SK-N-SH treated with all-trans-retinoic acid at 6 μM for 48 hours (cell line): Measurements from ENCODE around the gene FBXW4.

Experiments
- ARNTL ChIP-seq: fragments of 450-650 bp; formaldehyde crosslinking; IDR thresholded peaks from 2 replicates; pipeline ENCODE4 v1.5.0; 2020; ENCODE audit warnings: low read depth, mild to moderate bottlenecking, moderate library complexity, borderline replicate concordance
- ESRRG ChIP-seq: fragments of 250-450 bp; sonication (Bioruptor Pico); IDR thresholded peaks from 2 replicates; pipeline ENCODE4 v1.6.1; 2021; ENCODE audit warnings: mild to moderate bottlenecking
- GLIS3 ChIP-seq: fragments of 250-450 bp; sonication (Bioruptor Pico); IDR thresholded peaks from 2 replicates; pipeline ENCODE4 v1.5.0; 2020; ENCODE audit warnings: mild to moderate bottlenecking, moderate library complexity
- OSR1 ChIP-seq: fragments of 250-450 bp; sonication (Bioruptor Pico); IDR thresholded peaks from 2 replicates; pipeline ENCODE4 v1.8.0; 2022; ENCODE audit warnings: moderate library complexity, mild to moderate bottlenecking, inconsistent platforms
- PPARA ChIP-seq: fragments of 250-450 bp; sonication (Bioruptor Pico); IDR thresholded peaks from 2 replicates; pipeline ENCODE4 v1.5.0; 2020; ENCODE audit warnings: mild to moderate bottlenecking, borderline replicate concordance
- RARB ChIP-seq: fragments of 250-450 bp; sonication (Bioruptor Pico); IDR thresholded peaks from 2 replicates; pipeline ENCODE4 v1.8.0; 2021; ENCODE audit warnings: mild to moderate bottlenecking, moderate library complexity
- SNAI2 ChIP-seq: fragments of 250-450 bp; sonication (Bioruptor Pico); IDR thresholded peaks from 2 replicates; pipeline ENCODE4 v1.5.0; 2020; ENCODE audit warnings: mild to moderate bottlenecking, moderate library complexity
- TCF4 ChIP-seq: fragments of 250-450 bp; sonication (Bioruptor Pico); IDR thresholded peaks from 2 replicates; pipeline ENCODE4 v1.8.0; 2021; ENCODE audit warnings: mild to moderate bottlenecking, moderate library complexity, borderline replicate concordance
- ZFP30 ChIP-seq: fragments of 450-650 bp; formaldehyde crosslinking; IDR thresholded peaks from 2 replicates; pipeline ENCODE4 v1.5.0; 2022; ENCODE audit warnings: mild to moderate bottlenecking, moderate library complexity
- ZNF8 ChIP-seq: fragments of 450-650 bp; formaldehyde crosslinking; IDR thresholded peaks from 2 replicates; pipeline ENCODE4 v1.5.0; 2020; ENCODE audit warnings: mild to moderate bottlenecking, moderate library complexity
- TF ChIP-seq, protein P1 (sequence below): fragments of 250-450 bp; sonication (Bioruptor Pico); IDR thresholded peaks from 2 replicates; pipeline ENCODE4 v1.5.1; 2020; ENCODE audit warnings: low read depth, mild to moderate bottlenecking, moderate library complexity
- TF ChIP-seq, protein P2 (sequence below): fragments of 250-450 bp; sonication (Bioruptor Pico); IDR thresholded peaks from 2 replicates; pipeline ENCODE4 v1.8.0; 2021; ENCODE audit warnings: low read depth, mild to moderate bottlenecking, moderate library complexity, borderline replicate concordance

DNA sequence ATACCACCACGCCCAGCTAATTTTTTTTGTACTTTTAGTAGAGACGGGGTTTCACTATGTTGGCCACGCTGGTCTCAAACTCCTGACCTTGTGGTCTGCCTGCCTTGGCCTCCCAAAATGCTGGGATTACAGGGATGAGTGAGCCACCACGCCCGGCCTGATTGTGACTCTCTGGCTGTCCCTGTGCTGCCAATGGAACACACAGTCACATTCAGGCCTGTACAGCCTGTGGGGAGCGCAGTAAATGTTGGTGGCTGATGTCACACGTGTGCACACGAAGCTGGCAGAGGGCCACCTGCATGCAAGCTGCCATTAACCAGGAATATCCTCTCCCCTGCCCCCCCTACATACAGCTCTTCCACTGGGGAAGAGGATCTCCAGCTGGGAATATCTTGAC lies 129.0 kb downstream of the FBXW4 start:
- TF ChIP-seq RARB (CRISPR knock-in tag) (no peak), GLIS3 (CRISPR knock-in tag) (no peak), PPARA (CRISPR knock-in tag) (no peak), ZFP30 (CRISPR knock-in tag) (no peak), ZNF8 (CRISPR knock-in tag) (no peak), OSR1 (CRISPR knock-in tag) (no peak), SNAI2 (CRISPR knock-in tag) (no peak), TCF4 (CRISPR knock-in tag) (no peak), ARNTL (no peak), ESRRG (no peak)
- TF ChIP-seq, protein P1, sequence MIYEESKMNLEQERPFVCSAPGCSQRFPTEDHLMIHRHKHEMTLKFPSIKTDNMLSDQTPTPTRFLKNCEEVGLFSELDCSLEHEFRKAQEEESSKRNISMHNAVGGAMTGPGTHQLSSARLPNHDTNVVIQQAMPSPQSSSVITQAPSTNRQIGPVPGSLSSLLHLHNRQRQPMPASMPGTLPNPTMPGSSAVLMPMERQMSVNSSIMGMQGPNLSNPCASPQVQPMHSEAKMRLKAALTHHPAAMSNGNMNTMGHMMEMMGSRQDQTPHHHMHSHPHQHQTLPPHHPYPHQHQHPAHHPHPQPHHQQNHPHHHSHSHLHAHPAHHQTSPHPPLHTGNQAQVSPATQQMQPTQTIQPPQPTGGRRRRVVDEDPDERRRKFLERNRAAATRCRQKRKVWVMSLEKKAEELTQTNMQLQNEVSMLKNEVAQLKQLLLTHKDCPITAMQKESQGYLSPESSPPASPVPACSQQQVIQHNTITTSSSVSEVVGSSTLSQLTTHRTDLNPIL (CRISPR knock-in tag) = no peak
- TF ChIP-seq, protein P2, sequence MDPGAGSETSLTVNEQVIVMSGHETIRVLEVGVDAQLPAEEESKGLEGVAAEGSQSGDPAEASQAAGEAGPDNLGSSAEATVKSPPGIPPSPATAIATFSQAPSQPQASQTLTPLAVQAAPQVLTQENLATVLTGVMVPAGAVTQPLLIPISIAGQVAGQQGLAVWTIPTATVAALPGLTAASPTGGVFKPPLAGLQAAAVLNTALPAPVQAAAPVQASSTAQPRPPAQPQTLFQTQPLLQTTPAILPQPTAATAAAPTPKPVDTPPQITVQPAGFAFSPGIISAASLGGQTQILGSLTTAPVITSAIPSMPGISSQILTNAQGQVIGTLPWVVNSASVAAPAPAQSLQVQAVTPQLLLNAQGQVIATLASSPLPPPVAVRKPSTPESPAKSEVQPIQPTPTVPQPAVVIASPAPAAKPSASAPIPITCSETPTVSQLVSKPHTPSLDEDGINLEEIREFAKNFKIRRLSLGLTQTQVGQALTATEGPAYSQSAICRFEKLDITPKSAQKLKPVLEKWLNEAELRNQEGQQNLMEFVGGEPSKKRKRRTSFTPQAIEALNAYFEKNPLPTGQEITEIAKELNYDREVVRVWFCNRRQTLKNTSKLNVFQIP (CRISPR knock-in tag) = no peak
